Esophagus muscularis mucosa (tissue), 4 donors: ENCODE data around the gene SULT1B1. TPM values are rescaled to one million over a fixed set of nuclear protein-coding genes. Genes with fewer than 3 reads are reported as not detected.
"Not testable (repeated sequence)": the region's sequence is repeated elsewhere in the genome, so short reads cannot be mapped to it uniquely, and the experiment has no call there.

ENCODE experiments used
- DNase-seq: peaks from one replicate; pipeline ENCODE4 v3.0.0-alpha.2; 2017; ENCODE audit errors: extremely low spot score
- H3K27ac ChIP-seq, 4 donors: fragments of 200-600 bp; sonication (generic); replicated peaks in 1 of 4; 1 replicate in 3 of 4; 2 replicates in 1 of 4; pipeline ENCODE4 v1.5.1; 2016 to 2019; ENCODE audit warnings: mild to moderate bottlenecking in 1 of 4
- H3K27me3 ChIP-seq, 4 donors: fragments of 200-600 bp; sonication (generic); one replicate each; pipeline versions ENCODE4 v1.5.1 to v1.6.0; 2016 to 2019
- H3K36me3 ChIP-seq, 4 donors: fragments of 200-600 bp; sonication (generic); one replicate each; pipeline ENCODE4 v1.5.1; 2016 to 2019
- H3K4me1 ChIP-seq, 4 donors: fragments of 200-600 bp; sonication (generic); one replicate each; pipeline ENCODE4 v1.5.1; 2016 to 2019
- H3K4me3 ChIP-seq, 4 donors: fragments of 200-600 bp; sonication (generic); 1 replicate in 2 of 4; 2 replicates in 2 of 4; pipeline ENCODE4 v1.5.1; 2016 to 2019; ENCODE audit warnings: mild to moderate bottlenecking in 4 of 4, moderate library complexity in 1 of 4
- H3K9me3 ChIP-seq, 4 donors: fragments of 200-600 bp; sonication (generic); 1 replicate in 3 of 4; 2 replicates in 1 of 4; pipeline ENCODE4 v1.5.1; 2016 to 2019
- CTCF ChIP-seq, 3 experiments: fragments of 200-600 bp in 2 of 3; fragments of 450-650 bp in 1 of 3; sonication (generic) in 2 of 3; IDR thresholded peaks; one replicate each; pipeline ENCODE4 v1.5.1; 2017 to 2019; ENCODE audit warnings: antibody characterized with exemption in 3 of 3, mild to moderate bottlenecking in 2 of 3, moderate library complexity in 1 of 3
- EP300 ChIP-seq: sonication (generic); formaldehyde crosslinking; IDR thresholded peaks from one replicate; pipeline ENCODE4 v1.6.1; 2017; ENCODE audit warnings: antibody characterized with exemption
- POLR2A ChIP-seq: fragments of 450-650 bp; IDR thresholded peaks from one replicate; pipeline ENCODE4 v1.6.1; 2017; ENCODE audit warnings: antibody characterized with exemption, moderate library complexity, mild to moderate bottlenecking, low read depth
- POLR2AphosphoS5 ChIP-seq, 2 donors: sonication (generic); formaldehyde crosslinking; IDR thresholded peaks; one replicate each; pipeline ENCODE4 v1.6.1; 2017; ENCODE audit warnings: antibody characterized with exemption in 2 of 2
- WGBS: methylation state at CpG from one replicate; pipeline ENCODE4 v1.1.5; 2018; 5-methylcytosine and 5-hydroxymethylcytosine counted together
- intact Hi-C: fragments of 100-400 bp; cut with DNase I; formaldehyde crosslinking; loops from one replicate; pipeline ENCODE4 v1.15.1; 2023
- total RNA-seq, 4 donors: library from RNA; depleted of rRNA; stranded (reverse); fragments of >200 nt; gene quantifications; one replicate each; pipeline versions ENCODE4 v1.1.0 to v1.2.1, GENCODE V29; 2016

The SULT1B1 gene
- total RNA-seq, 4 donors from 2014 or later = 0.34 to 0.99 (median 0.47) TPM

DNA sequence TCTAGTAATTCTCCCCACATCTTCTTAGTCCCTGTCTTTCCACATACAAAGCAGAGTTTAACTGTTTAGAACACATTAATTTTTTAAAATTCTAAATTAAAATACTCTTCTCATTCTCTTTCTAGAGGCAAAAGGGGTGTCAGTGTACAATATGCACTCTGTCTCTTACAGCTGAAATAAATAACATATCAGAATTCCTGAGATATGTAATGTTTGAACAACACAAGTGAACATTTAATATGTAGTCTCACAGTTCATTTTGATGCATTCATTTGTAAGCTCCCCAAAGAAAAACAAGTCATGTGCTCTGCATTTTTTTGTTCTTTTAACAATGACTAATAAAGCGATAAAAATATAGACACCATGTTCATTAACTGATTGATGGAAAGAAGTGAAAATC lies 19.7 kb upstream of the SULT1B1 start:
- Histone ChIP-seq H3K27me3 (no peaks in the 10 kb centered on the region), H3K36me3 (no peaks in the 10 kb centered on the region), H3K4me1 (no peaks in the 10 kb centered on the region), H3K27ac (no peak overlapping the region), H3K9me3 (no peaks in the 10 kb centered on the region), H3K4me3 (no peak overlapping the region)
- TF ChIP-seq POLR2AphosphoS5 (IDR thresholded peaks at IDR 0.05) = no peak
- 68% methylated on average over 1 of the region's 1 CpG for WGBS
- intact Hi-C loops = no loop called here
- DNase-seq = no peak

DNA sequence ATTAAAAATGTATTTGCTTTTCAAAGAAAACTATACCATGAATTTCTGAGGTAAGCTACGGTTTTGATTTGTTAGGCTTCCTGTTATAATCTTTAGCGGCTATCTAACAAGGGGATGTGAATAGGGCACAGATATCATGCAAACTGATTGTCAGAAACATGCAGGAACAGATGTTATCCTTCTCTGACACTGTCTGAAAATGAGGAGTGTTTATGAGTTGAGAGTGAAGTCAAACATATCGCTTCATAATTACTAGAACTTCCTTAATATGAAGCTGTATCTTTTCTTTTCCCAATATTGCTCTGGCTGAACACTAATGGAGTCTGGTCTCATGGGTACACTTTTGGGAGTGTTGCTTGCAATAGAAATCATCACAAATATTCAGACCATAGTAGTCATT lies 16.3 kb upstream of the SULT1B1 start:
- intact Hi-C loops = no loop called here
- H3K27ac ChIP-seq = no peak overlapping the region
- H3K27me3 ChIP-seq = no peaks in the 10 kb centered on the region
- 33% methylated on average over 3 of the region's 3 CpGs for WGBS
- no peaks in the 10 kb centered on the region for H3K4me1 ChIP-seq
- no peak for TF ChIP-seq POLR2A
- TF ChIP-seq POLR2AphosphoS5 (IDR thresholded peaks at IDR 0.05) = no peak
- no peak for TF ChIP-seq CTCF (IDR thresholded peaks at IDR 0.05)
- TF ChIP-seq EP300 = no peak
- DNase-seq = no peak
- no peaks in the 10 kb centered on the region for H3K36me3 ChIP-seq
- H3K4me3 ChIP-seq = no peak overlapping the region
- no peaks in the 10 kb centered on the region for H3K9me3 ChIP-seq

GRCh38 chr4:69775321-69775867 lies 15.0 kb upstream of the SULT1B1 start:
- no peaks in the 10 kb centered on the region for H3K27me3 ChIP-seq
- H3K4me1 ChIP-seq = no peaks in the 10 kb centered on the region
- intact Hi-C loops = no loop called here
- no peak for DNase-seq
- 93% methylated on average over 2 of the region's 2 CpGs for WGBS
- H3K36me3 ChIP-seq = no peaks in the 10 kb centered on the region
- H3K4me3 ChIP-seq = no peak overlapping the region
- no peaks in the 10 kb centered on the region for H3K9me3 ChIP-seq
- TF ChIP-seq POLR2AphosphoS5 (IDR thresholded peaks at IDR 0.05) (no peak), CTCF (IDR thresholded peaks at IDR 0.05) (no peak), EP300 (no peak), POLR2A (no peak)
- no peak overlapping the region for H3K27ac ChIP-seq

DNA sequence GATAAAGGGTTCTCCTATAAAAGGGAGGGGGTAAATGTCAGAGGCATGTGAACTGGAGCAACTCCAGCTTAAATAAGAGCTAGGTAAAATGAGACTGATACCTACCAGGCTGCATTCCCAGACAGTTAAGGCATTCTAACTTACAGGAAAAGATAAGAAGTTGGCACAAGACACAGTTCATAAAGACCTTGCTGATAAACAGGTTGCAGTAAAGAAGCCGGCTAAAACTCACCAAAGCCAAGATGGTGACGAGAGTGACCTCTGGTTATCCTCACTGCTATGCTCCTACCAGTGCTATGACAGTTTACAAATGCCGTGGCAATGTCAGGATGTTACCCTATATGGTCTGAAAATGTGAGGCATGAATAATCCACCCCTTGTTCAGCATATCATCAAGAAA lies 13.1 kb upstream of the SULT1B1 start:
- H3K9me3 ChIP-seq = no peaks in the 10 kb centered on the region
- intact Hi-C loops = no loop called here
- H3K36me3 ChIP-seq = no peaks in the 10 kb centered on the region
- no peak for DNase-seq
- H3K27ac ChIP-seq = no peak overlapping the region
- no peaks in the 10 kb centered on the region for H3K27me3 ChIP-seq
- no peak for TF ChIP-seq EP300
- TF ChIP-seq POLR2A = no peak
- no peak for TF ChIP-seq CTCF (IDR thresholded peaks at IDR 0.05)
- no peak for TF ChIP-seq POLR2AphosphoS5 (IDR thresholded peaks at IDR 0.05)
- H3K4me1 ChIP-seq = no peaks in the 10 kb centered on the region
- H3K4me3 ChIP-seq = no peak overlapping the region
- 68% methylated on average over 3 of the region's 3 CpGs for WGBS

GRCh38 chr4:69768554-69768953 lies 8.1 kb upstream of the SULT1B1 start:
- H3K4me1 ChIP-seq, H3K36me3 ChIP-seq, H3K9me3 ChIP-seq, H3K27me3 ChIP-seq, intact Hi-C loops, H3K27ac ChIP-seq, H3K4me3 ChIP-seq, DNase-seq: not testable (repeated sequence)
- 41% methylated on average over 3 of the region's 3 CpGs for WGBS

GRCh38 chr4:69765751-69766150 lies 5.3 kb upstream of the SULT1B1 start:
- Histone ChIP-seq H3K4me1 (no peaks in the 10 kb centered on the region), H3K9me3 (no peaks in the 10 kb centered on the region), H3K36me3 (no peaks in the 10 kb centered on the region), H3K27me3 (no peaks in the 10 kb centered on the region), H3K27ac (no peak overlapping the region), H3K4me3 (no peak overlapping the region)
- DNase-seq = no peak
- WGBS = 91% methylated on average over 1 of the region's 1 CpG
- intact Hi-C loops = no loop called here
- TF ChIP-seq EP300 = no peak
- TF ChIP-seq CTCF (IDR thresholded peaks at IDR 0.05) = no peak
- no peak for TF ChIP-seq POLR2AphosphoS5 (IDR thresholded peaks at IDR 0.05)
- no peak for TF ChIP-seq POLR2A
